HL-60 (cell line): ENCODE results near the gene SMARCB1.

Source experiments
- DNase-seq, 2 experiments: peaks; one replicate each; pipeline ENCODE4 v3.0.0-alpha.2; 2010 to 2020; ENCODE audit warnings: low read depth in 1 of 2, low spot score in 1 of 2
- H3K27ac ChIP-seq: fragments of 250-450 bp; sonication (Bioruptor Pico); replicated peaks from 2 replicates; pipeline ENCODE4 v1.5.1; 2020; ENCODE audit warnings: mild to moderate bottlenecking, moderate library complexity
- H3K27me3 ChIP-seq: fragments of 250-450 bp; sonication (Bioruptor Pico); 2 replicates; pipeline ENCODE4 v1.5.1; 2021; ENCODE audit warnings: mild to moderate bottlenecking, moderate library complexity; ENCODE audit not compliant: insufficient read depth, poor library complexity, severe bottlenecking
- H3K4me3 ChIP-seq: replicated peaks from 2 replicates; pipeline ENCODE4 v1.5.1; 2011; ENCODE audit warnings: mild to moderate bottlenecking, control low read depth, low read length; ENCODE audit not compliant: insufficient read depth
- CTCF ChIP-seq: IDR thresholded peaks from one replicate; pipeline ENCODE4 v1.5.1; 2011; ENCODE audit warnings: low read length, control low read depth, inconsistent platforms; ENCODE audit not compliant: insufficient read depth
- GABPA ChIP-seq: IDR thresholded peaks from 2 replicates; pipeline ENCODE4 v1.6.1; 2012; ENCODE audit warnings: low read depth
- POLR2AphosphoS5 ChIP-seq: IDR thresholded peaks from 2 replicates; pipeline ENCODE4 v1.6.1; 2012; ENCODE audit warnings: low read depth
- SPI1 ChIP-seq: IDR thresholded peaks from 2 replicates; pipeline ENCODE4 v1.6.1; 2012; ENCODE audit warnings: low read depth, mild to moderate bottlenecking, borderline replicate concordance
- TF ChIP-seq, protein P1 (sequence below): IDR thresholded peaks from 2 replicates; pipeline ENCODE4 v1.6.1; 2012; ENCODE audit warnings: low read depth; ENCODE audit not compliant: insufficient replicate concordance

The SMARCB1 gene

GRCh38 chr22:23835484-23836144 is 48.8 kb downstream of the SMARCB1 start:
- Histone ChIP-seq H3K27ac (no peak overlapping the region), H3K4me3 (no peak overlapping the region), H3K27me3 (no peaks in the 10 kb centered on the region)
- TF ChIP-seq POLR2AphosphoS5: no peak
- TF ChIP-seq SPI1: no peak
- TF ChIP-seq, protein P1, sequence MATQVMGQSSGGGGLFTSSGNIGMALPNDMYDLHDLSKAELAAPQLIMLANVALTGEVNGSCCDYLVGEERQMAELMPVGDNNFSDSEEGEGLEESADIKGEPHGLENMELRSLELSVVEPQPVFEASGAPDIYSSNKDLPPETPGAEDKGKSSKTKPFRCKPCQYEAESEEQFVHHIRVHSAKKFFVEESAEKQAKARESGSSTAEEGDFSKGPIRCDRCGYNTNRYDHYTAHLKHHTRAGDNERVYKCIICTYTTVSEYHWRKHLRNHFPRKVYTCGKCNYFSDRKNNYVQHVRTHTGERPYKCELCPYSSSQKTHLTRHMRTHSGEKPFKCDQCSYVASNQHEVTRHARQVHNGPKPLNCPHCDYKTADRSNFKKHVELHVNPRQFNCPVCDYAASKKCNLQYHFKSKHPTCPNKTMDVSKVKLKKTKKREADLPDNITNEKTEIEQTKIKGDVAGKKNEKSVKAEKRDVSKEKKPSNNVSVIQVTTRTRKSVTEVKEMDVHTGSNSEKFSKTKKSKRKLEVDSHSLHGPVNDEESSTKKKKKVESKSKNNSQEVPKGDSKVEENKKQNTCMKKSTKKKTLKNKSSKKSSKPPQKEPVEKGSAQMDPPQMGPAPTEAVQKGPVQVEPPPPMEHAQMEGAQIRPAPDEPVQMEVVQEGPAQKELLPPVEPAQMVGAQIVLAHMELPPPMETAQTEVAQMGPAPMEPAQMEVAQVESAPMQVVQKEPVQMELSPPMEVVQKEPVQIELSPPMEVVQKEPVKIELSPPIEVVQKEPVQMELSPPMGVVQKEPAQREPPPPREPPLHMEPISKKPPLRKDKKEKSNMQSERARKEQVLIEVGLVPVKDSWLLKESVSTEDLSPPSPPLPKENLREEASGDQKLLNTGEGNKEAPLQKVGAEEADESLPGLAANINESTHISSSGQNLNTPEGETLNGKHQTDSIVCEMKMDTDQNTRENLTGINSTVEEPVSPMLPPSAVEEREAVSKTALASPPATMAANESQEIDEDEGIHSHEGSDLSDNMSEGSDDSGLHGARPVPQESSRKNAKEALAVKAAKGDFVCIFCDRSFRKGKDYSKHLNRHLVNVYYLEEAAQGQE: no peak
- no peak for TF ChIP-seq GABPA
- TF ChIP-seq CTCF: no peak
- no peak for DNase-seq

- no peak overlapping the region for H3K4me3 ChIP-seq
- H3K27me3 ChIP-seq: no peaks in the 10 kb centered on the region
- H3K27ac ChIP-seq: no peak overlapping the region
- DNase-seq: no peak
- TF ChIP-seq SPI1 (no peak), CTCF (no peak), GABPA (no peak), POLR2AphosphoS5 (no peak; the same call in 1 of the 2 replicates)
- TF ChIP-seq, protein P1: no peak
These were observed 49.5 kb downstream of the SMARCB1 start for GRCh38 chr22:23836281-23836680.

- no peak overlapping the region for H3K4me3 ChIP-seq
- DNase-seq: no peak
- no peaks in the 10 kb centered on the region for H3K27me3 ChIP-seq
- TF ChIP-seq SPI1 (no peak), CTCF (no peak), POLR2AphosphoS5 (no peak; the same call in 1 of the 2 replicates), GABPA (no peak)
- TF ChIP-seq, protein P1: no peak
- no peak overlapping the region for H3K27ac ChIP-seq
These were observed 50.1 kb downstream of the SMARCB1 start for GRCh38 chr22:23836692-23837495.
